Skin epidermis (tissue), 12 donors: ENCODE measurements around the gene PDE10A.

Source experiments
- H3K27ac ChIP-seq, 21 experiments: fragments of 200-600 bp; sonication (generic) in 11 of 21; one replicate each; pipeline ENCODE4 v1.5.0; 2020; ENCODE audit warnings: mild to moderate bottlenecking in 3 of 21, inconsistent platforms in 2 of 21, moderate library complexity in 2 of 21
- H3K4me3 ChIP-seq, 7 experiments: fragments of 200-600 bp; sonication (generic) in 2 of 7; one replicate each; pipeline ENCODE4 v1.5.0; 2020; ENCODE audit warnings: inconsistent platforms in 2 of 7, mild to moderate bottlenecking in 2 of 7, moderate library complexity in 1 of 7

Gene PDE10A

GRCh38 chr6:165321555-165322145 lies 341.4 kb downstream of the PDE10A start:
- Histone ChIP-seq H3K4me3 (no peak overlapping the region), H3K27ac (no peak overlapping the region)

- no peak overlapping the region for H3K27ac ChIP-seq
- H3K4me3 ChIP-seq: no peak overlapping the region
Observed at GRCh38 chr6:165321150-165321549, 341.9 kb downstream of the PDE10A start.

GRCh38 chr6:165317723-165318122 lies 345.3 kb downstream of the PDE10A start:
- Histone ChIP-seq H3K27ac (no peak overlapping the region), H3K4me3 (no peak overlapping the region)

GRCh38 chr6:165308926-165309731 lies 353.9 kb downstream of the PDE10A start, which contains the start of gene C6orf118:
TSS of gene C6orf118 (minus strand) at chr6:165309605. CDS start at chr6:165309586, 19 bp downstream.
- peak within 1 kb of the TSS in 4 of 7 experiments; percentile 4 to 19 (median 14) for H3K4me3 ChIP-seq
- H3K27ac ChIP-seq: no peak within 1 kb of the TSS

GRCh38 chr6:165306955-165307354 lies 356.1 kb downstream of the PDE10A start:
- Histone ChIP-seq H3K27ac (no peak overlapping the region), H3K4me3 (no peak overlapping the region)

- Histone ChIP-seq H3K27ac (no peak overlapping the region), H3K4me3 (no peak overlapping the region)
Observed at GRCh38 chr6:165301372-165302246, 361.4 kb downstream of the PDE10A start.

- H3K27ac ChIP-seq: no peak overlapping the region
Observed at GRCh38 chr6:165300422-165300936, 362.6 kb downstream of the PDE10A start.

GRCh38 chr6:165298875-165299274 lies 364.2 kb downstream of the PDE10A start:
- Histone ChIP-seq H3K4me3 (no peak overlapping the region), H3K27ac (no peak overlapping the region)

More at GRCh38 chr6:165300422-165300936, 362.6 kb downstream of the PDE10A start:
- H3K4me3 ChIP-seq: no peak overlapping the region

GRCh38 chr6:165298402-165298801 lies 364.6 kb downstream of the PDE10A start:
- Histone ChIP-seq H3K27ac (no peak overlapping the region), H3K4me3 (no peak overlapping the region)

- H3K4me3 ChIP-seq: no peak overlapping the region
- no peak overlapping the region for H3K27ac ChIP-seq
Observed at GRCh38 chr6:165292657-165293056, 370.4 kb downstream of the PDE10A start.
